Measurements from ENCODE around the gene ISCA2.

ISCA2 gene

DNA sequence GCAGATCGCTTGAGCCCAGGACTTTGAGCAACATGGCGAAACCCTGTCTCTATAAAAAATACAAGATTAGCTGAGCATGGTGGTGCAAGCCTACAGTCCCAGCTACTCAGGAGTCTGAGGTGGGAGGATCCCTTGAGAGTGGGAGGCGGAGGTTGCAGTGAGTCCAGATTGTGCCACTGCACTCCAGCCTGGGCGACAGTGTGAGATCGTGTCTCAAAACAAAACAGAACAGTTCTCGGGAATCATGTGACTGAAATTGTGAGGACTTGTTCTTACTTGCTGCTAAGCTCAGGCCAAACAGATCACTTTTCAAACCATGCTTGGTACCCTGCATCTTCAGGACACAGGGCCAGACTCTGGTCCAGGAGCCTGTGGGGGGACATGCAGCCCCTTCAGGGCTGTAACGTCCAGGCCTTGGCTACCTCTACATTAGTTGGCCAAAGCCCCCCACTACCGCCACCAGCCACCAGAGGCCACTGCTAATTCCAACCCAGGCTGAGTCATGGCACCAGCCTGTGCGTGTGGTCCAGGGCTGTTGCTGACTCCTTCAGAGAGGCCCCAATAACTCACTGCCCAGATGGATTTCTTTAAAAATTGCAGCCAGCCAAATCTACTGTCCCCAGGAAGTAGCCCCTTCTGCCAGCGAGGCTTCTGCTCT is 34.1 kb upstream of the ISCA2 start:
- H2AFZ ChIP-seq = no peak overlapping the region
- no peaks in the 10 kb centered on the region for H3K36me3 ChIP-seq (ENCODE audit: control insufficient read depth, insufficient read depth, low read length)
- no peaks in the 10 kb centered on the region for H3K27me3 ChIP-seq (ENCODE audit: control insufficient read depth, insufficient read depth, low read length)
- H3K4me3 ChIP-seq (ENCODE audit: low read depth, low read length) = no peak overlapping the region
- no peak overlapping the region for H3K4me2 ChIP-seq (ENCODE audit: low read length)
- no peaks in the 10 kb centered on the region for H3K4me1 ChIP-seq
- H3K9ac ChIP-seq = no peak overlapping the region
- H3K79me2 ChIP-seq = no peaks in the 10 kb centered on the region
- TF ChIP-seq, protein P1, sequence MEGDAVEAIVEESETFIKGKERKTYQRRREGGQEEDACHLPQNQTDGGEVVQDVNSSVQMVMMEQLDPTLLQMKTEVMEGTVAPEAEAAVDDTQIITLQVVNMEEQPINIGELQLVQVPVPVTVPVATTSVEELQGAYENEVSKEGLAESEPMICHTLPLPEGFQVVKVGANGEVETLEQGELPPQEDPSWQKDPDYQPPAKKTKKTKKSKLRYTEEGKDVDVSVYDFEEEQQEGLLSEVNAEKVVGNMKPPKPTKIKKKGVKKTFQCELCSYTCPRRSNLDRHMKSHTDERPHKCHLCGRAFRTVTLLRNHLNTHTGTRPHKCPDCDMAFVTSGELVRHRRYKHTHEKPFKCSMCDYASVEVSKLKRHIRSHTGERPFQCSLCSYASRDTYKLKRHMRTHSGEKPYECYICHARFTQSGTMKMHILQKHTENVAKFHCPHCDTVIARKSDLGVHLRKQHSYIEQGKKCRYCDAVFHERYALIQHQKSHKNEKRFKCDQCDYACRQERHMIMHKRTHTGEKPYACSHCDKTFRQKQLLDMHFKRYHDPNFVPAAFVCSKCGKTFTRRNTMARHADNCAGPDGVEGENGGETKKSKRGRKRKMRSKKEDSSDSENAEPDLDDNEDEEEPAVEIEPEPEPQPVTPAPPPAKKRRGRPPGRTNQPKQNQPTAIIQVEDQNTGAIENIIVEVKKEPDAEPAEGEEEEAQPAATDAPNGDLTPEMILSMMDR (IDR thresholded peaks at IDR 0.05) = peak; percentile 27
- H3K27ac ChIP-seq = no peak overlapping the region
- H3K9me3 ChIP-seq (ENCODE audit: control insufficient read depth, low read length) = no peaks in the 10 kb centered on the region

DNA sequence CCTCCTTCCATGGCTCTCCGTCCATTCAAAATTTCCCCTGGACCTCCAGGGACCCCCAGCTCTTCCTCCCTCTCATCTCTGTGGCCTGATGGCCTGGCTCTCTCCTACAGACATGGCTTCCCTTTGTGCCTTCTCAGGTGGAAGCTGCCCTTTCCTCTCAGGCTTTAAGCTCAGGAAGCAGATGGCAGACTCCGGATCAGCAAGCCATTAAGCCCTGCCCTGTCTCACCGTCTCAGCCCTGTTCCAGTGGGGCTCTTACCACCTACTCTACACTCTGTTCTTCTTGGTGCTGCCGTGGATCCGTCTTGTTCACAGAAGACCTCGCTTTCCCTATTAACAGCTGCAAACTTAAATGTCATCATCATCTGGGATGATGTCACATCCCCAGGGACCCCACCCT is 33.6 kb upstream of the ISCA2 start:
- Histone ChIP-seq H3K4me3 (ENCODE audit: low read depth, low read length) (no peak overlapping the region), H3K79me2 (no peaks in the 10 kb centered on the region), H3K9me3 (ENCODE audit: control insufficient read depth, low read length) (no peaks in the 10 kb centered on the region), H3K9ac (no peak overlapping the region), H3K36me3 (ENCODE audit: control insufficient read depth, insufficient read depth, low read length) (no peaks in the 10 kb centered on the region), H3K4me2 (ENCODE audit: low read length) (no peak overlapping the region), H3K27me3 (ENCODE audit: control insufficient read depth, insufficient read depth, low read length) (no peaks in the 10 kb centered on the region), H3K4me1 (no peaks in the 10 kb centered on the region), H2AFZ (no peak overlapping the region), H3K27ac (no peak overlapping the region)
- TF ChIP-seq, protein P1 (IDR thresholded peaks at IDR 0.05) = no peak

DNA sequence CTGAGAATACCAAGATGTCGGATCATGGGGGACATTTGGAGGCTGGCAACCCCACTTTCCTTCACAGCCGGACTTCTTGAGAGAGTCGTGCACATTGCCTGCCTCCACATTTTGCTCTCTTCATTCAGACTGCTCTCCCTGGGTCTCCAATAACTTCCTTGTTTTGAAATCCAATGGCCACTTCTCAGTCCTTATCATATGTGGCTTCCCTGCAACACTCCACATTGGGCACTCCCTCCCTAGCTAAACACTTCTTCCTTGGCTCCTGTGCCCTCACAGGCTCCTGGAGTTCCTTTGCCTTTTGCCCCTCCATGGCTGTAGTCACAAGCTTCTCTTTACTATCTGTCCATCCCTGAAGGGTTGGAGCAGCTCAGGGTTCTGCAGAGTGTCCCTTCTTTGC is 30.6 kb upstream of the ISCA2 start:
- Histone ChIP-seq H3K27ac (no peak overlapping the region), H3K27me3 (ENCODE audit: control insufficient read depth, insufficient read depth, low read length) (no peaks in the 10 kb centered on the region), H3K4me2 (ENCODE audit: low read length) (no peak overlapping the region), H3K9ac (no peak overlapping the region), H3K4me1 (no peaks in the 10 kb centered on the region), H2AFZ (no peak overlapping the region), H3K36me3 (ENCODE audit: control insufficient read depth, insufficient read depth, low read length) (no peaks in the 10 kb centered on the region), H3K79me2 (no peaks in the 10 kb centered on the region), H3K9me3 (ENCODE audit: control insufficient read depth, low read length) (no peaks in the 10 kb centered on the region), H3K4me3 (ENCODE audit: low read depth, low read length) (no peak overlapping the region)
- TF ChIP-seq, protein P1 (IDR thresholded peaks at IDR 0.05) = no peak

DNA sequence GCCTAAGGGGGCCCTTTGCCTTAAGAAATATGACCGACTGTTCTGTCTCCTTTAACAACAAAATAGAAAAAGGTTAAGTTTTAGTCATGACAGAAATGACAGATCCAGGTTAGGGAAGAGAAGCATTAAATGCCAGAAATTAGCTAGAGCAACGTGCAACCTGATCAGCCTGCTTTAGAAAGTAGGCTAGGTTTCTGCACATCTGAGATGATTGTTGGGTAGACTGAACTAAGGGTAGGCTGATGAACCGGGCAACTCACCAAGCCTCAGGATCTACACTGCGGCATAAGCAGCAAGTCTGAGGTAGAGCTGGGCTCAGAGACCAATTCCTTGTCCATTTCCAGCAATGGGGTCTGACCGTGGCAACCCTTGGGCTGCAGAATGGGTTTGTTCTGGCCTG is 29.9 kb upstream of the ISCA2 start:
- TF ChIP-seq, protein P1 (IDR thresholded peaks at IDR 0.05) = no peak
- H2AFZ ChIP-seq = no peak overlapping the region
- H3K27me3 ChIP-seq (ENCODE audit: control insufficient read depth, insufficient read depth, low read length) = no peaks in the 10 kb centered on the region
- H3K36me3 ChIP-seq (ENCODE audit: control insufficient read depth, insufficient read depth, low read length) = no peaks in the 10 kb centered on the region
- H3K4me1 ChIP-seq = no peaks in the 10 kb centered on the region
- H3K4me2 ChIP-seq (ENCODE audit: low read length) = no peak overlapping the region
- H3K79me2 ChIP-seq = no peaks in the 10 kb centered on the region
- no peak overlapping the region for H3K4me3 ChIP-seq (ENCODE audit: low read depth, low read length)
- H3K27ac ChIP-seq = no peak overlapping the region
- H3K9me3 ChIP-seq (ENCODE audit: control insufficient read depth, low read length) = no peaks in the 10 kb centered on the region
- no peak overlapping the region for H3K9ac ChIP-seq

DNA sequence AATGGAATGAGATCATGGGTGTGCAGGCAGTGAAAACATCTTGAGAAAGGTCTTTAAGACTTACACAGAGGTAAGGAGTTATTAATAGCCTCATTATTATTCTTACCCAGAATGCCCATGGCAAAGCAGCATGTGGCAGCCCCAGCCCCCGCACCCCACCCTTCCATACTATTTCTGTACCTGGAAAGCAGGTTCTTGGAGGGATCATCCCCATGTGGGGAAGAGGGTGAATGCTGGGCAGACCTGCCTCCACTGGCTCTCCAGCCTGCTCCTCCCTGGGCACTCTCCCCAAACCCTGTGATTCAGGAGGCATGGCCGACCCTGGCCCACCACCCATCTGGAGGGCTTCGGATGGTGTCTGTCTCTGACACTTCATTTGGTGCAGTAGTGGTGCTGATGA is 28.8 kb upstream of the ISCA2 start:
- H3K4me2 ChIP-seq (ENCODE audit: low read length) = no peak overlapping the region
- H3K4me1 ChIP-seq = no peaks in the 10 kb centered on the region
- H3K36me3 ChIP-seq (ENCODE audit: control insufficient read depth, insufficient read depth, low read length) = no peaks in the 10 kb centered on the region
- no peak overlapping the region for H3K9ac ChIP-seq
- H3K27ac ChIP-seq = no peak overlapping the region
- TF ChIP-seq, protein P1 (IDR thresholded peaks at IDR 0.05) = no peak
- no peaks in the 10 kb centered on the region for H3K79me2 ChIP-seq
- no peaks in the 10 kb centered on the region for H3K9me3 ChIP-seq (ENCODE audit: control insufficient read depth, low read length)
- no peak overlapping the region for H2AFZ ChIP-seq
- H3K4me3 ChIP-seq (ENCODE audit: low read depth, low read length) = no peak overlapping the region
- H3K27me3 ChIP-seq (ENCODE audit: control insufficient read depth, insufficient read depth, low read length) = no peaks in the 10 kb centered on the region

Data from parathyroid adenoma (tissue), 2 donors.